ENCODE measurements around the gene RCAN1. TPM values are rescaled to one million over a fixed set of nuclear protein-coding genes. Genes with fewer than 3 reads are reported as not detected.
"Not testable (repeated sequence)": the region's sequence is repeated elsewhere in the genome, so short reads cannot be mapped to it uniquely, and the experiment has no call there.

Gene RCAN1
- total RNA-seq, 3 donors from 2014 or later (not counting 1 experiment from before 2014, with no cell fraction given) = 6.7 to 8.9 (median 8.2) TPM

GRCh38 chr21:34500191-34500590, 114.7 kb downstream of the RCAN1 start:
- no peak for ATAC-seq
- no peak overlapping the region for H3K27ac ChIP-seq (ENCODE audit: low read length)
- H3K9me3 ChIP-seq (ENCODE audit: control insufficient read depth, insufficient read depth, low read length) = peaks cover 13% of the 10 kb centered on the region
- Mint-ChIP-seq H3K27me3 (ENCODE audit: low read depth in 2 of 2) (peaks cover 15 to 65% of the 10 kb centered on the region in 2 donors), H3K4me3 (no peak overlapping the region), H3K36me3 (peaks cover 20% of the 10 kb centered on the region), H3K27ac (no peak overlapping the region), H3K9me3 (peaks cover 7 to 15% of the 10 kb centered on the region in 2 donors), H3K4me1 (no peaks in the 10 kb centered on the region)
- WGBS (ENCODE audit: insufficient coverage) = 80% methylated on average over 1 of the region's 1 CpG
- no peak for TF ChIP-seq CTCF (IDR thresholded peaks at IDR 0.05)
- DNase-seq = no peak
- H3K36me3 ChIP-seq (ENCODE audit: control insufficient read depth, insufficient read depth, low read length) = no peaks in the 10 kb centered on the region
- no peak overlapping the region for H3K4me3 ChIP-seq (ENCODE audit: low read length)
- intact Hi-C loops (cut with micrococcal nuclease) = no loop called here
- H3K4me1 ChIP-seq (ENCODE audit: control insufficient read depth, insufficient read depth, low read length) = no peaks in the 10 kb centered on the region
- H3K27me3 ChIP-seq (ENCODE audit: control insufficient read depth, insufficient read depth, low read length) = peaks cover 7% of the 10 kb centered on the region

- intact Hi-C loops (cut with micrococcal nuclease) = no loop called here
These were observed 115.8 kb downstream of the RCAN1 start for GRCh38 chr21:34499116-34499515.

GRCh38 chr21:34498623-34499022, 116.3 kb downstream of the RCAN1 start:
- peaks cover 7 to 15% of the 10 kb centered on the region in 2 donors for H3K9me3 Mint-ChIP-seq

More at GRCh38 chr21:34499116-34499515, 115.8 kb downstream of the RCAN1 start:
- no peak for ATAC-seq
- no peak overlapping the region for H3K4me3 ChIP-seq (ENCODE audit: low read length)
- no peaks in the 10 kb centered on the region for H3K36me3 ChIP-seq (ENCODE audit: control insufficient read depth, insufficient read depth, low read length)
- no peak for DNase-seq
- Mint-ChIP-seq H3K4me3 (no peak overlapping the region), H3K27me3 (ENCODE audit: low read depth in 2 of 2) (peaks cover 15 to 56% of the 10 kb centered on the region in 2 donors), H3K36me3 (peaks cover 20% of the 10 kb centered on the region), H3K4me1 (no peaks in the 10 kb centered on the region), H3K27ac (no peak overlapping the region), H3K9me3 (peaks cover 7 to 15% of the 10 kb centered on the region in 2 donors)
- WGBS (ENCODE audit: insufficient coverage) = 89% methylated on average over 4 of the region's 4 CpGs
- H3K27me3 ChIP-seq (ENCODE audit: control insufficient read depth, insufficient read depth, low read length) = peaks cover 7% of the 10 kb centered on the region
- no peak for TF ChIP-seq CTCF (IDR thresholded peaks at IDR 0.05)
- H3K9me3 ChIP-seq (ENCODE audit: control insufficient read depth, insufficient read depth, low read length) = peaks cover 13% of the 10 kb centered on the region
- no peak overlapping the region for H3K27ac ChIP-seq (ENCODE audit: low read length)
- H3K4me1 ChIP-seq (ENCODE audit: control insufficient read depth, insufficient read depth, low read length) = no peaks in the 10 kb centered on the region

GRCh38 chr21:34483854-34484253, 131.1 kb downstream of the RCAN1 start:
- H3K27ac Mint-ChIP-seq, H3K4me1 Mint-ChIP-seq: not testable (repeated sequence)

More at GRCh38 chr21:34498623-34499022, 116.3 kb downstream of the RCAN1 start:
- Histone ChIP-seq H3K27ac (ENCODE audit: low read length) (no peak overlapping the region), H3K9me3 (ENCODE audit: control insufficient read depth, insufficient read depth, low read length) (peaks cover 13% of the 10 kb centered on the region), H3K36me3 (ENCODE audit: control insufficient read depth, insufficient read depth, low read length) (no peaks in the 10 kb centered on the region), H3K4me3 (ENCODE audit: low read length) (no peak overlapping the region), H3K27me3 (ENCODE audit: control insufficient read depth, insufficient read depth, low read length) (peaks cover 7% of the 10 kb centered on the region), H3K4me1 (ENCODE audit: control insufficient read depth, insufficient read depth, low read length) (no peaks in the 10 kb centered on the region)
- peaks cover 20% of the 10 kb centered on the region for H3K36me3 Mint-ChIP-seq
- WGBS (ENCODE audit: insufficient coverage) = 97% methylated on average over 3 of the region's 3 CpGs
- H3K4me3 Mint-ChIP-seq = no peak overlapping the region
- no peaks in the 10 kb centered on the region for H3K4me1 Mint-ChIP-seq
- ATAC-seq (no peak), DNase-seq (no peak)
- intact Hi-C loops (cut with micrococcal nuclease) = no loop called here
- peaks cover 15 to 51% of the 10 kb centered on the region in 2 donors for H3K27me3 Mint-ChIP-seq (ENCODE audit: low read depth in 2 of 2)
- no peak overlapping the region for H3K27ac Mint-ChIP-seq
- TF ChIP-seq CTCF (IDR thresholded peaks at IDR 0.05) = no peak

GRCh38 chr21:34483435-34483834, 131.5 kb downstream of the RCAN1 start:
- ATAC-seq; H3K9me3 ChIP-seq (ENCODE audit: control insufficient read depth, insufficient read depth, low read length); H3K36me3 ChIP-seq (ENCODE audit: control insufficient read depth, insufficient read depth, low read length); H3K4me1 Mint-ChIP-seq; H3K4me3 Mint-ChIP-seq; H3K9me3 Mint-ChIP-seq; H3K36me3 Mint-ChIP-seq; H3K4me3 ChIP-seq (ENCODE audit: low read length); H3K27me3 Mint-ChIP-seq (ENCODE audit: low read depth in 2 of 2); H3K4me1 ChIP-seq (ENCODE audit: control insufficient read depth, insufficient read depth, low read length); H3K27me3 ChIP-seq (ENCODE audit: control insufficient read depth, insufficient read depth, low read length); H3K27ac ChIP-seq (ENCODE audit: low read length); H3K27ac Mint-ChIP-seq; DNase-seq; intact Hi-C loops (cut with micrococcal nuclease): not testable (repeated sequence)
- WGBS (ENCODE audit: insufficient coverage) = no CpG with 5 or more reads among the region's 3 CpGs

More at GRCh38 chr21:34483854-34484253, 131.1 kb downstream of the RCAN1 start:
- H3K4me3 ChIP-seq (ENCODE audit: low read length); H3K27ac ChIP-seq (ENCODE audit: low read length); H3K36me3 ChIP-seq (ENCODE audit: control insufficient read depth, insufficient read depth, low read length); DNase-seq; intact Hi-C loops (cut with micrococcal nuclease); H3K27me3 Mint-ChIP-seq (ENCODE audit: low read depth in 2 of 2); ATAC-seq; H3K9me3 ChIP-seq (ENCODE audit: control insufficient read depth, insufficient read depth, low read length); H3K36me3 Mint-ChIP-seq; H3K4me3 Mint-ChIP-seq; H3K27me3 ChIP-seq (ENCODE audit: control insufficient read depth, insufficient read depth, low read length); H3K4me1 ChIP-seq (ENCODE audit: control insufficient read depth, insufficient read depth, low read length); H3K9me3 Mint-ChIP-seq: not testable (repeated sequence)
- WGBS (ENCODE audit: insufficient coverage) = no CpG with 5 or more reads among the region's 5 CpGs

GRCh38 chr21:34467333-34467732, 147.6 kb downstream of the RCAN1 start:
- H3K27me3 Mint-ChIP-seq (ENCODE audit: low read depth in 2 of 2); H3K27me3 ChIP-seq (ENCODE audit: control insufficient read depth, insufficient read depth, low read length); H3K4me1 Mint-ChIP-seq; H3K36me3 Mint-ChIP-seq; H3K4me3 Mint-ChIP-seq; H3K9me3 Mint-ChIP-seq; H3K27ac ChIP-seq (ENCODE audit: low read length); DNase-seq; H3K9me3 ChIP-seq (ENCODE audit: control insufficient read depth, insufficient read depth, low read length); H3K4me3 ChIP-seq (ENCODE audit: low read length); ATAC-seq; H3K27ac Mint-ChIP-seq; intact Hi-C loops (cut with micrococcal nuclease); H3K36me3 ChIP-seq (ENCODE audit: control insufficient read depth, insufficient read depth, low read length); H3K4me1 ChIP-seq (ENCODE audit: control insufficient read depth, insufficient read depth, low read length): not testable (repeated sequence)
- WGBS (ENCODE audit: insufficient coverage) = no CpG with 5 or more reads among the region's 3 CpGs
